ENCODE measurements around the gene KRTAP12-3.

Gene KRTAP12-3

DNA sequence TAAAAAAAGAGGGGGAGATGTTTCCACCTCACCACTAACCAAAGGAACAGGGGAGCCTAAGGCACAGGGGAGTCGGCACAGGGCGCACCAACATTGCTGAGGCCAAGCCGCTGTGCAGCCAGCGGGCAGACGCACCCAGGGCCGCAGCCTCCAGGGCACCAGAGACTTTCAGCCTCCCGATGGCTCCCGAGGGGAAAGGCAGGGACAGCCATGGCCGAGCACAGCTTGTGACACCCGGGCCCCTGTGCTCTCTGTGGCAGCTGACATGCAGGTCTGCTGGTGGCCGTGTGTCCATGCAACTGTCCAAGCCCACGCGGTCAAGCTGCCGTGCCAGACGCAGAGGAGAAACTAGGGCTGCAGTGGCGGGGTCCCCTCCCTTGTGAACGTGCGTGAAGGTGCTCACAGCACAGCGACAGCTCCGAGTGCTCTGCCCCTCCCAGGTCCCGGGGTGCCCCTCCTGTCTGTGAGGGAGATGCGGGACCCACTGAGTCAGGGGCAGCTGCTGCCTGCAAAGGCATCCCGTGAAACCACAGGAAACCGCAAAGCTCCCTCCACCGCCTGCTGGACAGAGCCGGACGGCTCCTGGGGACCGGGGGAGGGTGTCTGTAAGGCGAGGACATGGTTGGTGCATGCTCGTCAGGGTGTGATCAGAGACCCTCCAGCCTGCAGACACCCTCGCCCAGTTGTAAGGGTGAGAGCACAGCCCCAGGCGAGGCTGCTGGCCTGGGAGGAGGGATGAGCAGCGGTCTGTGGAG lies 9.0 kb upstream of the KRTAP12-3 start:
- no peak for TF ChIP-seq CTCF (IDR thresholded peaks at IDR 0.05; ENCODE audit: low read length)
- no peak for TF ChIP-seq EZH2 (IDR thresholded peaks at IDR 0.05; ENCODE audit: borderline replicate concordance, low read length)
- Histone ChIP-seq H3F3A (ENCODE audit: insufficient read depth, low read length) (no peaks in the 10 kb centered on the region), H3K36me3 (ENCODE audit: insufficient read depth, low read length) (no peaks in the 10 kb centered on the region; the same call in 1 of the 2 replicates), H3K9me3 (ENCODE audit: low read length) (peaks cover 6% of the 10 kb centered on the region; the same call in 1 of the 2 replicates), H3K4me2 (ENCODE audit: low read length) (no peak overlapping the region), H3K9ac (ENCODE audit: low read length) (no peak overlapping the region), H3K4me1 (ENCODE audit: insufficient read depth, low read length, severe bottlenecking) (no peaks in the 10 kb centered on the region), H2AFZ (ENCODE audit: low read length) (no peak overlapping the region), H3K9me2 (ENCODE audit: low read depth, low read length) (no peaks in the 10 kb centered on the region), H3K4me3 (ENCODE audit: low read depth, low read length, poor library complexity, severe bottlenecking) (no peak overlapping the region), H3K27me3 (ENCODE audit: insufficient read depth, low read length) (no peaks in the 10 kb centered on the region), H4K20me1 (ENCODE audit: insufficient read depth, low read length) (no peaks in the 10 kb centered on the region), H3K79me2 (ENCODE audit: insufficient read depth, low read length) (no peaks in the 10 kb centered on the region), H3K27ac (ENCODE audit: low read depth, low read length, poor library complexity, severe bottlenecking) (no peak overlapping the region)

DNA sequence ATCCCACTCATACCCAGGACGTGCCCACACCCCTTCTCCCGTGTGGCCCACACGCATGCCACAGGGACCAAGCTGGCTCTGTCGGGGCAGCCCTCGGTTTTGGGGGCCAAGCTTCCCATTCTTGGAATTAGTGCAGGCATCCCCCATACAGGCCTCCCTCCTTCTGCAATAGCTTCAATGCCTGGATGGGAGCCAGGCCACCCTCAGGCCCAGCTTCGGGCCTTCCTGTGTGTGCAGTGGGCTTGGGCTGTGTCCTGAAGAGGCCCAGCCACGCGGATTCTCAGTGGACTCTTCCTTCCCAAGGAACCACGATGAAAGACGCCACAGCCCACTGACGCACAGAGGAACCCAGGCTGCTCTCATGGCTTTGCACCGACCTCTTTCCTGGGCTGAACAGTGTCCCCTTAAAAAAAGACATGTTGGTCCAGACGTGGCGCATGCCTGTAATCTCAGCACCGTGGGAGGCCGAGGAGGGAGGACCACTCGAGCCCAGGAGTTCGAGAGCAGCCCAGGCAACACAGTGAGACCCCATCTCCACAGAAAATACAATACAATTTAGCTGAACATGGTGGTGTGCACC lies 8.1 kb upstream of the KRTAP12-3 start:
- Histone ChIP-seq H3F3A (ENCODE audit: insufficient read depth, low read length) (no peaks in the 10 kb centered on the region), H3K9ac (ENCODE audit: low read length) (no peak overlapping the region), H3K27ac (ENCODE audit: low read depth, low read length, poor library complexity, severe bottlenecking) (no peak overlapping the region), H3K9me2 (ENCODE audit: low read depth, low read length) (no peaks in the 10 kb centered on the region), H3K9me3 (ENCODE audit: low read length) (0 out of 2 replicates have a peak, but pooled peaks cover 2% of the 10 kb centered on the region), H3K79me2 (ENCODE audit: insufficient read depth, low read length) (no peaks in the 10 kb centered on the region), H3K36me3 (ENCODE audit: insufficient read depth, low read length) (no peaks in the 10 kb centered on the region; the same call in 1 of the 2 replicates), H3K27me3 (ENCODE audit: insufficient read depth, low read length) (no peaks in the 10 kb centered on the region), H2AFZ (ENCODE audit: low read length) (no peak overlapping the region), H4K20me1 (ENCODE audit: insufficient read depth, low read length) (no peaks in the 10 kb centered on the region), H3K4me3 (ENCODE audit: low read depth, low read length, poor library complexity, severe bottlenecking) (no peak overlapping the region), H3K4me1 (ENCODE audit: insufficient read depth, low read length, severe bottlenecking) (no peaks in the 10 kb centered on the region), H3K4me2 (ENCODE audit: low read length) (no peak overlapping the region)
- TF ChIP-seq EZH2 (IDR thresholded peaks at IDR 0.05; ENCODE audit: borderline replicate concordance, low read length) (no peak), CTCF (IDR thresholded peaks at IDR 0.05; ENCODE audit: low read length) (no peak)

GRCh38 chr21:44650265-44650972 lies 7.3 kb upstream of the KRTAP12-3 start:
- TF ChIP-seq EZH2 (IDR thresholded peaks at IDR 0.05; ENCODE audit: borderline replicate concordance, low read length), result no peak
- TF ChIP-seq CTCF (IDR thresholded peaks at IDR 0.05; ENCODE audit: low read length), result no peak
- Histone ChIP-seq H3K36me3 (ENCODE audit: insufficient read depth, low read length) (no peaks in the 10 kb centered on the region; the same call in 1 of the 2 replicates), H3K9me2 (ENCODE audit: low read depth, low read length) (no peaks in the 10 kb centered on the region), H3K9ac (ENCODE audit: low read length) (no peak overlapping the region), H3K79me2 (ENCODE audit: insufficient read depth, low read length) (no peaks in the 10 kb centered on the region), H3K27me3 (ENCODE audit: insufficient read depth, low read length) (no peaks in the 10 kb centered on the region), H3K4me3 (ENCODE audit: low read depth, low read length, poor library complexity, severe bottlenecking) (no peak overlapping the region), H3K4me1 (ENCODE audit: insufficient read depth, low read length, severe bottlenecking) (no peaks in the 10 kb centered on the region), H3K27ac (ENCODE audit: low read depth, low read length, poor library complexity, severe bottlenecking) (no peak overlapping the region), H2AFZ (ENCODE audit: low read length) (no peak overlapping the region), H3K4me2 (ENCODE audit: low read length) (no peak overlapping the region), H3K9me3 (ENCODE audit: low read length) (no peaks in the 10 kb centered on the region), H3F3A (ENCODE audit: insufficient read depth, low read length) (no peaks in the 10 kb centered on the region), H4K20me1 (ENCODE audit: insufficient read depth, low read length) (no peaks in the 10 kb centered on the region)
